IMR-90 (cell line): Measurements from ENCODE around the gene COX4I1. TPM values are rescaled to one million over a fixed set of nuclear protein-coding genes. Genes with fewer than 3 reads are reported as not detected.
"Not testable (repeated sequence)": the region's sequence is repeated elsewhere in the genome, so short reads cannot be mapped to it uniquely, and the experiment has no call there.

ENCODE experiments used
- ATAC-seq: fragments of 200-7000 bp; cut with Tn5 transposase; 2 replicates; pipeline ENCODE4 v1.9.1; 2020; ENCODE audit warnings: low read depth, mild to moderate bottlenecking, moderate library complexity
- BruUV-seq: library from RNA; stranded (reverse); fragments of 400-500 nt; replicated peaks from 2 replicates; lab custom pipeline; 2021; lab: Mats Ljungman, UMichigan
- CTCF ChIA-PET: fragments of 300-600 bp; formaldehyde crosslinking; extraction: SDS; loops from one replicate; lab custom pipeline; 2021; ENCODE audit warnings: antibody characterized with exemption; lab: Yijun Ruan, JAX
- POLR2A ChIA-PET: fragments of 300-600 bp; sonication (Branson Sonifier 250); formaldehyde crosslinking; loops from one replicate; lab custom pipeline; 2022; ENCODE audit warnings: antibody characterized with exemption; ENCODE audit not compliant: unreplicated experiment; lab: Charles Lee
- DNase-seq: peaks from one replicate; pipeline ENCODE4 v3.0.0; 2013
- H2AFZ ChIP-seq: replicated peaks from 2 replicates; pipeline ENCODE3; 2013; ENCODE audit warnings: low read length, mild to moderate bottlenecking; ENCODE audit not compliant: poor library complexity
- H2AK5ac ChIP-seq: 2 replicates; pipeline ENCODE4 v1.6.1; 2013; ENCODE audit warnings: low read depth, low read length, inconsistent platforms
- H2AK9ac ChIP-seq: replicated peaks from 2 replicates; pipeline ENCODE3; 2013; ENCODE audit warnings: mild to moderate bottlenecking, low read depth, low read length, moderate library complexity; ENCODE audit not compliant: poor library complexity
- H2BK120ac ChIP-seq: 2 replicates; pipeline ENCODE4 v1.6.1; 2013; ENCODE audit warnings: low read depth, low read length, inconsistent platforms
- H2BK15ac ChIP-seq: 3 replicates; pipeline ENCODE4 v1.6.1; 2013; ENCODE audit warnings: low read depth, low read length, inconsistent platforms
- H2BK20ac ChIP-seq: 2 replicates; pipeline ENCODE4 v1.6.1; 2013; ENCODE audit warnings: low read depth, mild to moderate bottlenecking, inconsistent platforms, low read length, moderate library complexity
- H2BK5ac ChIP-seq: 2 replicates; pipeline ENCODE4 v1.6.1; 2013; ENCODE audit warnings: mild to moderate bottlenecking, low read depth, low read length, inconsistent platforms; ENCODE audit not compliant: poor library complexity, severe bottlenecking
- H3K14ac ChIP-seq: replicated peaks from 2 replicates; pipeline ENCODE4 v1.6.1; 2013; ENCODE audit warnings: low read depth, low read length, inconsistent platforms
- H3K18ac ChIP-seq: 2 replicates; pipeline ENCODE4 v1.6.1; 2013; ENCODE audit warnings: low read depth, low read length, control low read depth
- H3K23ac ChIP-seq: 2 replicates; pipeline ENCODE4 v1.6.1; 2013; ENCODE audit warnings: low read depth, low read length, inconsistent platforms
- H3K27ac ChIP-seq: 2 replicates; pipeline ENCODE4 v1.5.1; 2013; ENCODE audit warnings: mild to moderate bottlenecking, control low read depth, low read length; ENCODE audit not compliant: insufficient read depth
- H3K27me3 ChIP-seq: 2 replicates; pipeline ENCODE4 v1.6.1; 2013; ENCODE audit warnings: low read length; ENCODE audit not compliant: control insufficient read depth, insufficient read depth
- H3K36me3 ChIP-seq: 2 replicates; pipeline ENCODE4 v1.6.1; 2013; ENCODE audit warnings: low read length, mixed read lengths; ENCODE audit not compliant: control insufficient read depth, insufficient read depth
- H3K4ac ChIP-seq: 2 replicates; pipeline ENCODE4 v1.6.1; 2013; ENCODE audit warnings: low read depth, low read length, inconsistent platforms
- H3K4me1 ChIP-seq: 2 replicates; pipeline ENCODE4 v1.6.1; 2013; ENCODE audit warnings: low read length, mixed read lengths; ENCODE audit not compliant: control insufficient read depth, insufficient read depth
- H3K4me2 ChIP-seq: 2 replicates; pipeline ENCODE4 v1.6.1; 2013; ENCODE audit warnings: low read depth, mild to moderate bottlenecking, control low read depth, low read length, moderate library complexity
- H3K4me3 ChIP-seq: 2 replicates; pipeline ENCODE4 v1.5.1; 2013; ENCODE audit warnings: low read depth, mild to moderate bottlenecking, control low read depth, low read length, moderate library complexity; ENCODE audit not compliant: insufficient read depth
- H3K56ac ChIP-seq: 2 replicates; pipeline ENCODE4 v1.6.1; 2013; ENCODE audit warnings: low read length, inconsistent platforms; ENCODE audit not compliant: insufficient read depth; ENCODE audit errors: extremely low read depth
- H3K79me1 ChIP-seq, 2 experiments: 2 replicates each; pipeline ENCODE4 v1.6.1; 2013; ENCODE audit warnings: low read length in 2 of 2, inconsistent platforms in 1 of 2, low read depth in 1 of 2
- H3K9ac ChIP-seq: 2 replicates; pipeline ENCODE4 v1.6.1; 2013; ENCODE audit warnings: low read depth, low read length, control low read depth
- H3K9me1 ChIP-seq: 2 replicates; pipeline ENCODE4 v1.6.1; 2013; ENCODE audit warnings: low read length, inconsistent platforms; ENCODE audit not compliant: insufficient read depth
- H3K9me3 ChIP-seq: 2 replicates; pipeline ENCODE4 v1.6.1; 2013; ENCODE audit warnings: low read length; ENCODE audit not compliant: control insufficient read depth, insufficient read depth
- H4K20me1 ChIP-seq: 2 replicates; pipeline ENCODE4 v1.6.1; 2013; ENCODE audit warnings: low read length, inconsistent platforms; ENCODE audit not compliant: insufficient read depth
- H4K5ac ChIP-seq: 2 replicates; pipeline ENCODE4 v1.6.1; 2013; ENCODE audit warnings: mild to moderate bottlenecking, low read depth, low read length, control low read depth
- H4K8ac ChIP-seq, 2 experiments: 2 replicates each; pipeline ENCODE4 v1.6.1; 2013; ENCODE audit warnings: low read depth in 2 of 2, low read length in 2 of 2, control low read depth in 1 of 2, inconsistent platforms in 1 of 2
- H4K91ac ChIP-seq: 2 replicates; pipeline ENCODE4 v1.6.1; 2013; ENCODE audit warnings: low read depth, low read length, inconsistent platforms; ENCODE audit not compliant: insufficient read depth
- WGBS, 2 experiments: methylation state at CpG; one replicate each; pipeline versions ENCODE4 v1.1.5 to v1.1.7; 2013; ENCODE audit warnings: missing lambda C conversion rate in 2 of 2; ENCODE audit not compliant: insufficient read length in 1 of 2; ENCODE audit errors: extremely low coverage in 2 of 2; 5-methylcytosine and 5-hydroxymethylcytosine counted together
- dilution Hi-C: fragments of 300-500 bp; cut with HindIII; formaldehyde crosslinking; loops from one replicate; pipeline ENCODE4 v1.14.3; 2018; ENCODE audit warnings: low sequenced_read_pairs; ENCODE audit not compliant: unreplicated experiment
- in situ Hi-C: fragments of 300-500 bp; cut with MboI; formaldehyde crosslinking; loops from 3 replicates; pipeline ENCODE4 v1.14.3; 2019; ENCODE audit warnings: low sequenced_read_pairs, inconsistent platforms, mixed read lengths
- intact Hi-C: fragments of 100-400 bp; cut with micrococcal nuclease; formaldehyde crosslinking; loops from 2 replicates; pipeline ENCODE4 v1.10.0; 2022
- polyA plus RNA-seq, 3 experiments: library from polyadenylated mRNA; depleted of rRNA; stranded (reverse); fragments of >200 nt; gene quantifications; 2 replicates each; pipeline ENCODE4 v1.2.3, GENCODE V29; 2012; ENCODE audit warnings: low replicate concordance in 1 of 3
- total RNA-seq: library from RNA; depleted of rRNA; stranded (reverse); fragments of >200 nt; gene quantifications from 2 replicates; pipeline ENCODE4 v1.2.3, GENCODE V29; 2012

COX4I1 gene
- total and polyA plus RNA-seq, 2 of the 4 experiments (the other 2 are of a cell fraction) = 397 to 700 TPM

DNA sequence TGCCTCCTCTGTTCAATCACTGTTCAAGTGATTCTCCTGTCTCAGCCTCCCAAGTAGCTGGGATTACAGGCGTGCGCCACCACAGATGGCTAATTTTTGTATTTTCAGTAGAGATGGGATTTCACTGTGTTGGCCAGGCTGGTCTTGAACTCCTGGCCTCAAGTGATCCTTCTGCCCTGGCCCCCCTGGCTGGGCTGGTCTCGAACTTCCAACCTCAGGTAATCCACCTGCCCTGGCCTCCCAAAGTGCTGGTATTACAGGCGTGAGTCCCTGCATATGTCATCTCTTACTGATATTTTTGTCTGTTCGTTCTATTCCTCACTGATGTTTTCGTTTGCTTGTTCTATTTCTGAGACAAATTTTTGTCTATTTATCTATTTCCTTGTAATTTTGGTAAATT is 17.7 kb downstream of the COX4I1 start:
- H3K23ac ChIP-seq, DNase-seq, H4K20me1 ChIP-seq, H3K4ac ChIP-seq, H2BK20ac ChIP-seq, H2BK5ac ChIP-seq, H3K9ac ChIP-seq, H2AK5ac ChIP-seq, H3K4me1 ChIP-seq, dilution Hi-C loops, intact Hi-C loops, H4K8ac ChIP-seq, H3K14ac ChIP-seq, BruUV-seq, H2AFZ ChIP-seq, POLR2A ChIA-PET, H3K56ac ChIP-seq, H2AK9ac ChIP-seq, H3K18ac ChIP-seq, H4K5ac ChIP-seq, H3K27ac ChIP-seq, CTCF ChIA-PET, H3K4me3 ChIP-seq, H3K9me3 ChIP-seq, H2BK120ac ChIP-seq, H2BK15ac ChIP-seq, H4K91ac ChIP-seq, H3K9me1 ChIP-seq, H3K79me1 ChIP-seq, H3K36me3 ChIP-seq, ATAC-seq, H3K4me2 ChIP-seq: not testable (repeated sequence)
- H3K27me3 ChIP-seq = peaks cover 45% of the 10 kb centered on the region
- in situ Hi-C loops = loop anchor here (25.0 kb wide), 1 partner anchor 495 kb away; no protein-coding TSS in a partner anchor
- WGBS, 2 experiments = 76% methylated on average over 3 of the region's 6 CpGs; no CpG with 5 or more reads in 1 of the 2 experiments
